GM23338 (cell line): ENCODE data around the gene SCUBE2. TPM values are rescaled to one million over a fixed set of nuclear protein-coding genes. Genes with fewer than 3 reads are reported as not detected.
A peak's percentile ranks its signal among the peaks of the same experiment; 100 is the strongest.

Source experiments
- ATAC-seq: fragments of 200-7000 bp; cut with Tn5 transposase; 3 replicates; pipeline ENCODE4 v1.9.1; 2020
- DNase-seq: peaks from one replicate; pipeline ENCODE4 v3.0.0-alpha.2; 2015; ENCODE audit warnings: low spot score
- H2AFZ ChIP-seq: fragments of 200-600 bp; sonication (generic); 2 replicates; pipeline ENCODE4 v1.8.0; 2016; ENCODE audit warnings: antibody characterized with exemption, mild to moderate bottlenecking, moderate library complexity
- H3F3A ChIP-seq: fragments of 200-600 bp; sonication (generic); replicated peaks from 2 replicates; pipeline ENCODE4 v1.8.0; 2017; ENCODE audit warnings: antibody characterized with exemption, mixed run types, low read depth
- H3K27ac ChIP-seq: fragments of 200-600 bp; sonication (generic); 2 replicates; pipeline ENCODE4 v1.6.1; 2016; ENCODE audit warnings: low read depth
- H3K27me3 ChIP-seq: fragments of 200-600 bp; sonication (generic); 2 replicates; pipeline ENCODE4 v1.8.0; 2016; ENCODE audit warnings: mild to moderate bottlenecking, mixed run types, moderate library complexity; ENCODE audit not compliant: insufficient read depth
- H3K36me3 ChIP-seq: fragments of 200-600 bp; sonication (generic); 2 replicates; pipeline ENCODE4 v1.8.0; 2016; ENCODE audit warnings: mild to moderate bottlenecking; ENCODE audit not compliant: insufficient read depth
- H3K4me1 ChIP-seq: fragments of 200-600 bp; sonication (generic); 2 replicates; pipeline ENCODE4 v1.8.0; 2016; ENCODE audit warnings: mild to moderate bottlenecking, moderate library complexity; ENCODE audit not compliant: insufficient read depth
- H3K4me2 ChIP-seq: fragments of 200-600 bp; sonication (generic); 2 replicates; pipeline ENCODE4 v1.7.1; 2017; ENCODE audit warnings: mixed run types
- H3K4me3 ChIP-seq: fragments of 200-600 bp; sonication (generic); 2 replicates; pipeline ENCODE4 v1.6.1; 2016; ENCODE audit warnings: mixed run types
- H3K79me2 ChIP-seq: fragments of 200-600 bp; sonication (generic); replicated peaks from 2 replicates; pipeline ENCODE4 v1.8.0; 2017; ENCODE audit warnings: mild to moderate bottlenecking; ENCODE audit not compliant: insufficient read depth
- H3K9me2 ChIP-seq: fragments of 200-600 bp; sonication (generic); 2 replicates; pipeline ENCODE4 v1.8.0; 2017; ENCODE audit not compliant: insufficient read depth
- H4K20me1 ChIP-seq: fragments of 200-600 bp; sonication (generic); replicated peaks from 2 replicates; pipeline ENCODE4 v1.8.0; 2017; ENCODE audit warnings: mild to moderate bottlenecking; ENCODE audit not compliant: insufficient read depth
- H3K27ac Mint-ChIP-seq: 2 replicates; pipeline ENCODE4 v1.8.0; 2020; ENCODE audit warnings: inconsistent platforms, mild to moderate bottlenecking, moderate library complexity, mixed read lengths
- H3K27me3 Mint-ChIP-seq: 3 replicates; pipeline ENCODE4 v1.8.0; 2022; ENCODE audit warnings: low read depth, mild to moderate bottlenecking, moderate library complexity, mixed read lengths, inconsistent platforms; ENCODE audit not compliant: insufficient read depth, poor library complexity
- H3K36me3 Mint-ChIP-seq: 3 replicates; pipeline ENCODE4 v1.8.0; 2021; ENCODE audit warnings: low read depth, mild to moderate bottlenecking, inconsistent platforms, moderate library complexity, mixed read lengths
- H3K4me1 Mint-ChIP-seq: 3 replicates; pipeline ENCODE4 v1.8.0; 2020; ENCODE audit warnings: mild to moderate bottlenecking, inconsistent platforms, mixed read lengths
- H3K4me3 Mint-ChIP-seq: 3 replicates; pipeline ENCODE4 v1.8.0; 2021; ENCODE audit warnings: moderate library complexity, mild to moderate bottlenecking, inconsistent platforms, mixed read lengths
- H3K9me3 Mint-ChIP-seq: 3 replicates; pipeline ENCODE4 v1.8.0; 2020; ENCODE audit warnings: moderate library complexity, mild to moderate bottlenecking, inconsistent platforms, mixed read lengths
- EZH2 ChIP-seq: fragments of 200-600 bp; sonication (generic); IDR thresholded peaks from one replicate; pipeline ENCODE4 v1.8.0; 2017; ENCODE audit warnings: antibody characterized with exemption, mild to moderate bottlenecking, low read depth; ENCODE audit not compliant: unreplicated experiment
- POLR2AphosphoS5 ChIP-seq: IDR thresholded peaks from 2 replicates; pipeline ENCODE4 v1.6.1; 2016; ENCODE audit warnings: antibody characterized with exemption, low read depth
- polyA plus RNA-seq: library from polyadenylated mRNA; unstranded; fragments of >200 nt; fragmentation: Nextera tagmentation; extraction: Ambion mirVana; gene quantifications from 2 replicates; pipeline ENCODE4 v1.2.1, GENCODE V29; 2016
- total RNA-seq: library from RNA; depleted of rRNA; stranded (reverse); fragments of >200 nt; shearing (Covaris generic); gene quantifications from 2 replicates; pipeline ENCODE4 v1.2.3, GENCODE V29; 2014
- TF ChIP-seq, protein P1 (sequence below), 2 experiments: fragments of 200-600 bp in 1 of 2; sonication (generic) in 1 of 2; conservative IDR thresholded peaks; 2 replicates each; pipeline versions ENCODE4 v1.5.1 to v1.6.1; 2016 to 2017; ENCODE audit warnings: antibody characterized with exemption in 2 of 2, low read depth in 2 of 2, mild to moderate bottlenecking in 2 of 2, moderate library complexity in 1 of 2
- TF ChIP-seq, protein P2 (sequence below): IDR thresholded peaks from one replicate; pipeline ENCODE4 v1.6.1; 2018; ENCODE audit warnings: antibody characterized with exemption; ENCODE audit not compliant: unreplicated experiment
- TF ChIP-seq, protein P3 (sequence below): IDR thresholded peaks from 2 replicates; pipeline ENCODE4 v1.6.1; 2016; ENCODE audit warnings: antibody characterized with exemption
- TF ChIP-seq, protein P4 (sequence below): fragments of 250-450 bp; sonication (Bioruptor Pico); IDR thresholded peaks from 2 replicates; pipeline ENCODE4 v1.5.0; 2020; ENCODE audit warnings: mild to moderate bottlenecking, moderate library complexity

Gene SCUBE2
- total and polyA plus RNA-seq, 2 experiments from 2014 or later, result 0.47 to 0.63 TPM

DNA sequence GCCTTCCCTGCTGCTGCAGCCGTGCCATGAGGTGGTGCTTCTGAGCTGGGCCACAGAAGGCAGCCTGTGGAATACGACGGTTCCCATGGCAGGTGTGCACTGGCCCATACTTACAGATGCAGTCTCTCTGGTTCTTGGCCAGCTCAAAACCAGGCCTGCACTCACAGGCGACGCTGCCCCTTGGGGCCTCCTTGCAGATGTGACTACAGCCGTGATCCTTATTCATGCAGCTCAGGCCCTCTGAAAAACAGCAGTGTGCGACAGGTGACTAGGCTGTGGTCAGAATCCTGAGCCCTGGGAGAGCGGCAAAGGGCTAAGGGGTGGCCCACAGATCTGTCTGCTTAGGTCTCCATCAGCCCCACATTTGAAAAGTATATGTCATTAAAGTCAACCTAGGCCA, 22.1 kb downstream of the SCUBE2 start:
- no peaks in the 10 kb centered on the region for H3K36me3 ChIP-seq
- no peak for DNase-seq
- no peak overlapping the region for H3K27ac Mint-ChIP-seq

More for the DNA sequence above, 22.1 kb downstream of the SCUBE2 start:
- H4K20me1 ChIP-seq, result no peaks in the 10 kb centered on the region
- Mint-ChIP-seq H3K36me3 (no peaks in the 10 kb centered on the region), H3K4me1 (peaks cover 25% of the 10 kb centered on the region; the same call in 2 of the 3 replicates), H3K4me3 (no peak overlapping the region), H3K9me3 (no peaks in the 10 kb centered on the region; the same call in 2 of the 3 replicates), H3K27me3 (peaks cover 1% of the 10 kb centered on the region)
- H3F3A ChIP-seq, result no peaks in the 10 kb centered on the region
- no peaks in the 10 kb centered on the region for H3K9me2 ChIP-seq
- H3K4me3 ChIP-seq, result no peak overlapping the region
- H2AFZ ChIP-seq, result no peak overlapping the region
- no peak overlapping the region for H3K4me2 ChIP-seq
- no peaks in the 10 kb centered on the region for H3K27me3 ChIP-seq
- no peaks in the 10 kb centered on the region for H3K79me2 ChIP-seq
- no peak for TF ChIP-seq EZH2
- TF ChIP-seq, protein P1, sequence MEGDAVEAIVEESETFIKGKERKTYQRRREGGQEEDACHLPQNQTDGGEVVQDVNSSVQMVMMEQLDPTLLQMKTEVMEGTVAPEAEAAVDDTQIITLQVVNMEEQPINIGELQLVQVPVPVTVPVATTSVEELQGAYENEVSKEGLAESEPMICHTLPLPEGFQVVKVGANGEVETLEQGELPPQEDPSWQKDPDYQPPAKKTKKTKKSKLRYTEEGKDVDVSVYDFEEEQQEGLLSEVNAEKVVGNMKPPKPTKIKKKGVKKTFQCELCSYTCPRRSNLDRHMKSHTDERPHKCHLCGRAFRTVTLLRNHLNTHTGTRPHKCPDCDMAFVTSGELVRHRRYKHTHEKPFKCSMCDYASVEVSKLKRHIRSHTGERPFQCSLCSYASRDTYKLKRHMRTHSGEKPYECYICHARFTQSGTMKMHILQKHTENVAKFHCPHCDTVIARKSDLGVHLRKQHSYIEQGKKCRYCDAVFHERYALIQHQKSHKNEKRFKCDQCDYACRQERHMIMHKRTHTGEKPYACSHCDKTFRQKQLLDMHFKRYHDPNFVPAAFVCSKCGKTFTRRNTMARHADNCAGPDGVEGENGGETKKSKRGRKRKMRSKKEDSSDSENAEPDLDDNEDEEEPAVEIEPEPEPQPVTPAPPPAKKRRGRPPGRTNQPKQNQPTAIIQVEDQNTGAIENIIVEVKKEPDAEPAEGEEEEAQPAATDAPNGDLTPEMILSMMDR (conservative IDR thresholded peaks at IDR 0.05; ENCODE audit: low read depth in 2 of 2), result 0 out of 4 replicates have a peak, but pooled peaks of 1 of the 2 experiments have one; percentile 29
- TF ChIP-seq, protein P2, sequence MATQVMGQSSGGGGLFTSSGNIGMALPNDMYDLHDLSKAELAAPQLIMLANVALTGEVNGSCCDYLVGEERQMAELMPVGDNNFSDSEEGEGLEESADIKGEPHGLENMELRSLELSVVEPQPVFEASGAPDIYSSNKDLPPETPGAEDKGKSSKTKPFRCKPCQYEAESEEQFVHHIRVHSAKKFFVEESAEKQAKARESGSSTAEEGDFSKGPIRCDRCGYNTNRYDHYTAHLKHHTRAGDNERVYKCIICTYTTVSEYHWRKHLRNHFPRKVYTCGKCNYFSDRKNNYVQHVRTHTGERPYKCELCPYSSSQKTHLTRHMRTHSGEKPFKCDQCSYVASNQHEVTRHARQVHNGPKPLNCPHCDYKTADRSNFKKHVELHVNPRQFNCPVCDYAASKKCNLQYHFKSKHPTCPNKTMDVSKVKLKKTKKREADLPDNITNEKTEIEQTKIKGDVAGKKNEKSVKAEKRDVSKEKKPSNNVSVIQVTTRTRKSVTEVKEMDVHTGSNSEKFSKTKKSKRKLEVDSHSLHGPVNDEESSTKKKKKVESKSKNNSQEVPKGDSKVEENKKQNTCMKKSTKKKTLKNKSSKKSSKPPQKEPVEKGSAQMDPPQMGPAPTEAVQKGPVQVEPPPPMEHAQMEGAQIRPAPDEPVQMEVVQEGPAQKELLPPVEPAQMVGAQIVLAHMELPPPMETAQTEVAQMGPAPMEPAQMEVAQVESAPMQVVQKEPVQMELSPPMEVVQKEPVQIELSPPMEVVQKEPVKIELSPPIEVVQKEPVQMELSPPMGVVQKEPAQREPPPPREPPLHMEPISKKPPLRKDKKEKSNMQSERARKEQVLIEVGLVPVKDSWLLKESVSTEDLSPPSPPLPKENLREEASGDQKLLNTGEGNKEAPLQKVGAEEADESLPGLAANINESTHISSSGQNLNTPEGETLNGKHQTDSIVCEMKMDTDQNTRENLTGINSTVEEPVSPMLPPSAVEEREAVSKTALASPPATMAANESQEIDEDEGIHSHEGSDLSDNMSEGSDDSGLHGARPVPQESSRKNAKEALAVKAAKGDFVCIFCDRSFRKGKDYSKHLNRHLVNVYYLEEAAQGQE, result no peak
- TF ChIP-seq POLR2AphosphoS5, result no peak
- TF ChIP-seq, protein P3, sequence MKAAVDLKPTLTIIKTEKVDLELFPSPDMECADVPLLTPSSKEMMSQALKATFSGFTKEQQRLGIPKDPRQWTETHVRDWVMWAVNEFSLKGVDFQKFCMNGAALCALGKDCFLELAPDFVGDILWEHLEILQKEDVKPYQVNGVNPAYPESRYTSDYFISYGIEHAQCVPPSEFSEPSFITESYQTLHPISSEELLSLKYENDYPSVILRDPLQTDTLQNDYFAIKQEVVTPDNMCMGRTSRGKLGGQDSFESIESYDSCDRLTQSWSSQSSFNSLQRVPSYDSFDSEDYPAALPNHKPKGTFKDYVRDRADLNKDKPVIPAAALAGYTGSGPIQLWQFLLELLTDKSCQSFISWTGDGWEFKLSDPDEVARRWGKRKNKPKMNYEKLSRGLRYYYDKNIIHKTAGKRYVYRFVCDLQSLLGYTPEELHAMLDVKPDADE, result no peak
- TF ChIP-seq, protein P4, sequence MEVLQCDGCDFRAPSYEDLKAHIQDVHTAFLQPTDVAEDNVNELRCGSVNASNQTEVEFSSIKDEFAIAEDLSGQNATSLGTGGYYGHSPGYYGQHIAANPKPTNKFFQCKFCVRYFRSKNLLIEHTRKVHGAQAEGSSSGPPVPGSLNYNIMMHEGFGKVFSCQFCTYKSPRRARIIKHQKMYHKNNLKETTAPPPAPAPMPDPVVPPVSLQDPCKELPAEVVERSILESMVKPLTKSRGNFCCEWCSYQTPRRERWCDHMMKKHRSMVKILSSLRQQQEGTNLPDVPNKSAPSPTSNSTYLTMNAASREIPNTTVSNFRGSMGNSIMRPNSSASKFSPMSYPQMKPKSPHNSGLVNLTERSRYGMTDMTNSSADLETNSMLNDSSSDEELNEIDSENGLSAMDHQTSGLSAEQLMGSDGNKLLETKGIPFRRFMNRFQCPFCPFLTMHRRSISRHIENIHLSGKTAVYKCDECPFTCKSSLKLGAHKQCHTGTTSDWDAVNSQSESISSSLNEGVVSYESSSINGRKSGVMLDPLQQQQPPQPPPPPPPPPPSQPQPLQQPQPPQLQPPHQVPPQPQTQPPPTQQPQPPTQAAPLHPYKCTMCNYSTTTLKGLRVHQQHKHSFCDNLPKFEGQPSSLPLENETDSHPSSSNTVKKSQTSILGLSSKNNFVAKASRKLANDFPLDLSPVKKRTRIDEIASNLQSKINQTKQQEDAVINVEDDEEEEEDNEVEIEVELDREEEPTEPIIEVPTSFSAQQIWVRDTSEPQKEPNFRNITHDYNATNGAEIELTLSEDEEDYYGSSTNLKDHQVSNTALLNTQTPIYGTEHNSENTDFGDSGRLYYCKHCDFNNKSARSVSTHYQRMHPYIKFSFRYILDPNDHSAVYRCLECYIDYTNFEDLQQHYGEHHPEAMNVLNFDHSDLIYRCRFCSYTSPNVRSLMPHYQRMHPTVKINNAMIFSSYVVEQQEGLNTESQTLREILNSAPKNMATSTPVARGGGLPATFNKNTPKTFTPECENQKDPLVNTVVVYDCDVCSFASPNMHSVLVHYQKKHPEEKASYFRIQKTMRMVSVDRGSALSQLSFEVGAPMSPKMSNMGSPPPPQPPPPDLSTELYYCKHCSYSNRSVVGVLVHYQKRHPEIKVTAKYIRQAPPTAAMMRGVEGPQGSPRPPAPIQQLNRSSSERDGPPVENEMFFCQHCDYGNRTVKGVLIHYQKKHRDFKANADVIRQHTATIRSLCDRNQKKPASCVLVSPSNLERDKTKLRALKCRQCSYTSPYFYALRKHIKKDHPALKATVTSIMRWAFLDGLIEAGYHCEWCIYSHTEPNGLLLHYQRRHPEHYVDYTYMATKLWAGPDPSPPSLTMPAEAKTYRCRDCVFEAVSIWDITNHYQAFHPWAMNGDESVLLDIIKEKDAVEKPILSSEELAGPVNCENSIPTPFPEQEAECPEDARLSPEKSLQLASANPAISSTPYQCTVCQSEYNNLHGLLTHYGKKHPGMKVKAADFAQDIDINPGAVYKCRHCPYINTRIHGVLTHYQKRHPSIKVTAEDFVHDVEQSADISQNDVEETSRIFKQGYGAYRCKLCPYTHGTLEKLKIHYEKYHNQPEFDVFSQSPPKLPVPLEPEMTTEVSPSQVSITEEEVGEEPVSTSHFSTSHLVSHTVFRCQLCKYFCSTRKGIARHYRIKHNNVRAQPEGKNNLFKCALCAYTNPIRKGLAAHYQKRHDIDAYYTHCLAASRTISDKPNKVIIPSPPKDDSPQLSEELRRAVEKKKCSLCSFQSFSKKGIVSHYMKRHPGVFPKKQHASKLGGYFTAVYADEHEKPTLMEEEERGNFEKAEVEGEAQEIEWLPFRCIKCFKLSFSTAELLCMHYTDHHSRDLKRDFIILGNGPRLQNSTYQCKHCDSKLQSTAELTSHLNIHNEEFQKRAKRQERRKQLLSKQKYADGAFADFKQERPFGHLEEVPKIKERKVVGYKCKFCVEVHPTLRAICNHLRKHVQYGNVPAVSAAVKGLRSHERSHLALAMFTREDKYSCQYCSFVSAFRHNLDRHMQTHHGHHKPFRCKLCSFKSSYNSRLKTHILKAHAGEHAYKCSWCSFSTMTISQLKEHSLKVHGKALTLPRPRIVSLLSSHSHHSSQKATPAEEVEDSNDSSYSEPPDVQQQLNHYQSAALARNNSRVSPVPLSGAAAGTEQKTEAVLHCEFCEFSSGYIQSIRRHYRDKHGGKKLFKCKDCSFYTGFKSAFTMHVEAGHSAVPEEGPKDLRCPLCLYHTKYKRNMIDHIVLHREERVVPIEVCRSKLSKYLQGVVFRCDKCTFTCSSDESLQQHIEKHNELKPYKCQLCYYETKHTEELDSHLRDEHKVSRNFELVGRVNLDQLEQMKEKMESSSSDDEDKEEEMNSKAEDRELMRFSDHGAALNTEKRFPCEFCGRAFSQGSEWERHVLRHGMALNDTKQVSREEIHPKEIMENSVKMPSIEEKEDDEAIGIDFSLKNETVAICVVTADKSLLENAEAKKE (CRISPR knock-in tag), result no peak
- H3K27ac ChIP-seq, result no peak overlapping the region
- no peaks in the 10 kb centered on the region for H3K4me1 ChIP-seq
- ATAC-seq, result peak; percentile 35
